Fibroblast of pulmonary artery (primary cell): ENCODE results near the gene CUL7.

Experiments used
- DNase-seq: peaks from one replicate; pipeline ENCODE4 v3.0.0-alpha.2; 2010; ENCODE audit warnings: low read depth
- H3K4me3 ChIP-seq: replicated peaks from 2 replicates; pipeline ENCODE4 v1.5.1; 2011; ENCODE audit warnings: low read depth, mild to moderate bottlenecking, control low read depth, low read length, moderate library complexity
- TF ChIP-seq, protein P1 (sequence below): IDR thresholded peaks from 2 replicates; pipeline ENCODE4 v1.5.1; 2011; ENCODE audit warnings: mild to moderate bottlenecking, control low read depth, low read length, inconsistent platforms; ENCODE audit errors: missing control alignments

Gene CUL7

GRCh38 chr6:43093436-43094289 is 40.0 kb upstream of the CUL7 start:
- H3K4me3 ChIP-seq = peak overlapping the region; percentile 38
- TF ChIP-seq, protein P1, sequence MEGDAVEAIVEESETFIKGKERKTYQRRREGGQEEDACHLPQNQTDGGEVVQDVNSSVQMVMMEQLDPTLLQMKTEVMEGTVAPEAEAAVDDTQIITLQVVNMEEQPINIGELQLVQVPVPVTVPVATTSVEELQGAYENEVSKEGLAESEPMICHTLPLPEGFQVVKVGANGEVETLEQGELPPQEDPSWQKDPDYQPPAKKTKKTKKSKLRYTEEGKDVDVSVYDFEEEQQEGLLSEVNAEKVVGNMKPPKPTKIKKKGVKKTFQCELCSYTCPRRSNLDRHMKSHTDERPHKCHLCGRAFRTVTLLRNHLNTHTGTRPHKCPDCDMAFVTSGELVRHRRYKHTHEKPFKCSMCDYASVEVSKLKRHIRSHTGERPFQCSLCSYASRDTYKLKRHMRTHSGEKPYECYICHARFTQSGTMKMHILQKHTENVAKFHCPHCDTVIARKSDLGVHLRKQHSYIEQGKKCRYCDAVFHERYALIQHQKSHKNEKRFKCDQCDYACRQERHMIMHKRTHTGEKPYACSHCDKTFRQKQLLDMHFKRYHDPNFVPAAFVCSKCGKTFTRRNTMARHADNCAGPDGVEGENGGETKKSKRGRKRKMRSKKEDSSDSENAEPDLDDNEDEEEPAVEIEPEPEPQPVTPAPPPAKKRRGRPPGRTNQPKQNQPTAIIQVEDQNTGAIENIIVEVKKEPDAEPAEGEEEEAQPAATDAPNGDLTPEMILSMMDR = no peak
- DNase-seq = peak; percentile 72

DNA sequence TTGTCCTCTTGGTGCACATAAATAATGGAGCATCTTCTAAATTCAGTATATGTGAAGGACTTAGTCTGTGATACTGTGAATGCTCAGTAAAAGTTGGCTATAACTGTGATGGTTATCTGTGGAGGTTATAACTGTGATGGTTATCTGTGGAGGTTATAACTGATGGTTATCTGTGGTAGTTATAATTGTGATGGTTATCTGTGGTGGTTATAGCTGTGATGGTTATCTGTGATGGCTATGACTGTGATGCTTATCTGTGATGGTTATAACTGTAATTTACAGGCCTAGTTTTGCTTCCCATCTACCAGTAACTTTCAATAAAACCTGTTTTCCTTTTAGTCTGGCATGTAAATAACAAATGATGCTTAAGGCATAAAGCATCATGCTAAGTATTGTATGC is 39.0 kb upstream of the CUL7 start:
- TF ChIP-seq, protein P1 = no peak
- no peak for DNase-seq
- H3K4me3 ChIP-seq = no peak overlapping the region

DNA sequence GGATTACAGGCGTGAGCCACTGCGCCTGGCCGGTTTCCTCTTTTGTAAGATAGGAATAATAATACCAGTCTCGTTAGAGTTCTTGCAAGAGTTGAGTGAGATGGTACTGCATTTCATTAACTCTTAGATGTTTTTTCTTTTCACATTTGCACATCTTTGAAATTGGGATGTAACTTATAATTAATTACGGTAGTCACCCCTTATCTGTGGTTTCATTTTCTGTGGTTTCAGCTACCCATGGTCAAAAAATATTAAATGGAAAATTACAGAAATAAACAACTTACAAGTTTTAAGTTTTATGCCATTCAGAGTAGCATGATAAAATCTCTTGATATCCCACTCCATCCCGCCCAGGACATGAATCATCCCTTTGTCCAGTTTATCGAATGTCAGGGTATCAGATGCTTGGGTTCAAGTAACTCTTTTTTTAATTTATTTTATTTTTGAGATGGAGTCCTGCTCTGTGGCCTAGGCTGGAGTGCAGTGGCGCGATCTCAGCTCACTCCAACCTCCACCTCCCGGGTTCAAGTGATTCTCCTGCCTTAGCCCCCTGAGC is 37.9 kb upstream of the CUL7 start:
- no peak for DNase-seq
- no peak overlapping the region for H3K4me3 ChIP-seq
- TF ChIP-seq, protein P1 = no peak

- H3K4me3 ChIP-seq = no peak overlapping the region
- no peak for DNase-seq
- TF ChIP-seq, protein P1 = no peak
Observed at GRCh38 chr6:43091020-43091419, 37.4 kb upstream of the CUL7 start.

- no peak for DNase-seq
- TF ChIP-seq, protein P1 = no peak
- H3K4me3 ChIP-seq = no peak overlapping the region
Observed at GRCh38 chr6:43090559-43090956, 36.9 kb upstream of the CUL7 start.

DNA sequence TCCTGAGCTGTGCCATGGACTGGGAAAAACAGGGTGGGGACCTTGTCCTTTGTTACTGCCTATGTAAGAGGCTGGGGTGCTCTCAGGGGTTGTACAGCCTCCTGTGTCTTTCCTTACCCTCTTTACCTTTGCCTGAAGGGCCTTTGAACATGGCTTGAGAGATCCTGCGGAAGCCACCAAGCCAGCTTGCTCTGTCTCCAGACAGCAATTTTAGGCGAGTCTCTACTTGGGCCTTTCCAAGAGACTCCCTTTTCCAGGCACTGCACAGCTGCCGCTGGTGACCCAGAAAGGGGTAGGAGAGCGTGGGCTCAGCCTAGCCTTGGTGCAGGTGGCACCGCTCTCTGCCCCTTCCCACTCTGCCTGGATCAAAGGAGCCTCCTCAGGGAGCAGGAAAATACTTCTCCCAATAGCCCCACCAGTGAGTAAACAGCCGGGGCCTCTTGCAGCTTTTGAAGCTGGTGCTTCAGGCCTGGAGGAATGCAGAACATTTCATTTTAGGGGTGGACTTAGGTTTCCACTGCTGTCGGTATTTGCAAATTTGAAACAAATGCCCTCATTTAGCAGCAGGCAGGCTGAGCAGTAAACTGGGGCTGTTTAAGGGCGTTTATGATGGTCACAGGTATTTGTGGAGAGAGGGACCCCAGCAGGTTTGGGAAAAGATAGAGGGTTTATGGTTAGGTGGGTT is 36.4 kb upstream of the CUL7 start:
- TF ChIP-seq, protein P1 = no peak
- no peak overlapping the region for H3K4me3 ChIP-seq
- DNase-seq = no peak
